NCI-H69 (cell line): ENCODE data around the gene ADGB.
"Not testable (repeated sequence)": the region's sequence is repeated elsewhere in the genome, so short reads cannot be mapped to it uniquely, and the experiment has no call there.

Experiments used
- DNase-seq: peaks from one replicate; lab custom pipeline; 2025; lab: John Stamatoyannopoulos, UW

ADGB gene

DNA sequence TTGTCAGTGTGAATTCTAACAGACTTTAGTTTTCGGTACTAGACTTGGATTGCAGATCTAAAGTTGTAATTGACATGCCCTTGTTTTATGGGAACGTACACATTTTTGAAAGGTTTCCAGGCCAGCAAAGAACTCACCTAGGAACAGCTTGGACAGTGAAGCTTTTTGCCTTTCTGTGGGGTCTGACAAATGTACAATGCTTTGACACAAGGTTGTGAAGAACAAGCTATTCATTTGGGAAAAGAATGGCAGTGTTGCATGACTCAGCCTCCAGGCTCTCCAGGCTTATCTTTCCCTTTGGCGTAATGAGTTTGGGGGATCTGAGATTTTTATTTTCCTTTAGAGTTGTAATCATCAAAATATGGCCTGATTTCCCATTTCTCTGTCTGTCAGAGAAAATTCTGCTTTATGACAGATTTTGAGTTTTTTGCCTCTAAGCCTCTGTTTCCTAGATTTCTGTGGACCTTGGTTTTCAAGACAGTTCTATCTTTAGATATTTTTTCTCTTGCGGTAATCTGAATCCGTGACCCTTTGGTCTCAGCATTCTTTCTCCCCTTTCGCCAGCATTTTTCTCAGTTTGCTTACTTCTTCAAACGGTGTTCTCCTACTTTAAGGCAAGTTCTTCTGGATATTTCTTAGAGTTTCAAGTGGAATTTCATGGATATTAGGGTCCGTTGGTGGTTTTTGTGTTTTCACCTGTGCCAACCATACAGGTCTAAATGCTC, 221.0 kb downstream of the ADGB start:
- DNase-seq: no peak

DNA sequence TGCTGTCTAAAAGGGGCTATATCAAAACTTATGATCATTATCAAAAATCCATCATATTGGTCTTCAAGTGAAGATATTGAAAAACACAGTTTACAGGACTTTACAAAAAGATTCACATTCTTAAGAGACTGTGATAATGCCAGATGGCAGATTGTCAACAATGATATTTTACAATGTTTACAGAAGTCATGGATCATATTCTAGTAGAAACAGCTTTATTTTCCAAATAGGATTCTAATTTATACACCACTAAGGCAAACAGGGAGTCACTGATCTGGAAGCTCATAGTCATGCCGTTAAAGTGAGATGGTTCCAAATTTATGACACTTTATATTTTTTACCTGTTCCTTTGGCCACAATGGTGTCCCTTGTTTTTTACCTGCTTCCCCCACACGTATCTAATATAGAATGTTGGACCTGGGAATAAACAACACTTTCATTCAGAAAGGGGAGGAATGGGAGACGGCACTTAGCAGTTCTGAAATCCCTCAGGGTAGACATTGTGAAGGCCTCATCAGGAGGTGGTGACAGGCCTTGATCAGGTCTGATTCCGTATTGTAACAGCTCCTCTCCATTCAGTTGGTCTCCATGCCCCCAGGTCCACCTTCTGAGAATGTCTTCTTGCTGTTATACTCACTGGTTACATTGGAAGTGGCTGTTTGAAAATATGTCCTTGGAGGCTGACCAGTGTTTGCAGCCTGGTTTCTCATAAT, 228.6 kb downstream of the ADGB start:
- DNase-seq: no peak

DNA sequence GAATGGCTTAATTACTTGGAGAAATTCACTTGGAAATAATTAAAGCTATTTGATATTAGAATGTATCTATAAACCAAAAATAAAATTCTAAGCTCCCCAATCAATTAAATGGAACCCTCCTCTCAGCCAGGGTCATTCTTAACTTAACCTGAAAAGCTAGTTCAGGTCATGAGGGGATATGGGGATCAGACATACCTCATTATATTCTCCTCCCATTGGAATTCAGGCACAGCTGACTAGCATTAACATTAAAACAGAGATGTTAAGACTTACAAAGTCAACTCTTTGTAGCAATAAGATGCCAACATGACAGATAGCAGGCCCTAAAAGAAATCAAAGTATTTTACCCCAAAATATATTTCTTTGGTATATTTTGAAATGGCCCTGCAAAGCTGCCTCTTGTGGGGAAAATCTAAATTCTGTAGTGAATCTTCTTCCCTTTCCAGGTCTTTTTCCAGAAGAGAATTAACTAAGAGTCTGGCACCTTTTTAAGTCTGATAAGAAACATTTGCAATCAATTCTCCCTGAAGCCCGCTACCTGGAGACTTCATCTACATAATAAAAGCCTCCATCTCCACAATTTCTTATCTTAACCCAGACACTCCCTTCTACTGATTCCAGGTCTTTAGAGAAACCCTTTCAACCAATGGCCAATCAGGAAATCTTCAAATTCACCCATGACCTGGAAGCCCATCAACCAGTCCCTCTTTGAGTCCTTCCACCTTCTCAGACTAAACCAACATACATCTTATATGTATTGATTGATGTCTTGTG, 231.2 kb downstream of the ADGB start:
- no peak for DNase-seq

DNA sequence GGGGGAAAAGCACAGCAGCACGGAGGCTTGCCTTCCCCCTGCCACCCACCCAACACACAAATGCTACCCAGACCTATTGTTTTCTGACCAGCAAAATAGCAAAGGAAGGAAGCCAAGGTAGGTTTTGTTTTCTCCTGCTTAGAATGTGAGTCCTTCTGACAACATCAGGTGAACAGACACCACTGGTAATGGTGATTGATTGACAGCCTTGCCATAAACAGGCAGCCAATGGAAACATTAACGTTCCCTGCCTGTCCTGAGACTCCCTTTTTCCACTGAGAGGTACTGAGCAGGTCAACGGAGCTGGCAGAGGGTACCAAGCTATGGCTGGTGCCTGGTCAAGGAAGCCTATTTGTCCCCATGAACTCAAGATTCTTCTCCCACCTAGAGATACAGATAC, 234.4 kb downstream of the ADGB start:
- no peak for DNase-seq

DNA sequence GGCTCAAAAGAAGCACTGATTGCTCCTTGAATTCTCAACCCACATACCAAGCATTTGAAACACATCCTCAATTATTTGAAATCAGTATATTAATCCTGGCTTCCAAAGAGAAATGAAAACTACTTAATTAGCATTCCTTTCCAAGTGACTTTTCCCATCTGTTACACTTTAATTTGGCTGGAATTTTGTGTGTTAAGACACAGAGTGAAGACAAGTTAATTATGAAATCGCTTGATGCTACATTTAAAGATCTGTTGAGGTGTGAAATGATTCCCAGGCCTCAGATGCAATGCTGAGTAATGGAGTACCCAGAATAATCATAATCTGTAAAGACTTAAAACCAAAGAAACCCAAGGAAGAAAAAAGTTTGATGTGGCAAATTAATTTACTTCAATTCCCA, 241.4 kb downstream of the ADGB start:
- no peak for DNase-seq

DNA sequence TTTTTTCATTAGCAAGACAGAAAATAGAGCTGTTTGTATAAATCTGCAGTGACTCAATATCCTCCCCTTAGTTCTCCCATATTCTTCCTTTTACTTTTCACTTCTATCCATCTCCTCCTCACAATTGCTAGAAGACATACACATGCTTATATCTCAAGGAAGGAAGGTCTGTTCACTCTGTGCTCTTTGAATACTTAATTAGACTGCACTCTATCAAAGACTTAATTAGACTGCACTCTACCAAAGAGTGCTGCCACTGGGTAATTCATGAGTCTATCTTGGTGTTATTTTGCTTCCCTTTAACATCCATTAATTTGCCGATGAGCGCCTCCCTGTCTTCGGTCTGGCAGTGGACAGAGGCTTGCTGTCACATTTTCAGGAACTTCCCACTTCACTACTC, 241.9 kb downstream of the ADGB start:
- DNase-seq: no peak

DNA sequence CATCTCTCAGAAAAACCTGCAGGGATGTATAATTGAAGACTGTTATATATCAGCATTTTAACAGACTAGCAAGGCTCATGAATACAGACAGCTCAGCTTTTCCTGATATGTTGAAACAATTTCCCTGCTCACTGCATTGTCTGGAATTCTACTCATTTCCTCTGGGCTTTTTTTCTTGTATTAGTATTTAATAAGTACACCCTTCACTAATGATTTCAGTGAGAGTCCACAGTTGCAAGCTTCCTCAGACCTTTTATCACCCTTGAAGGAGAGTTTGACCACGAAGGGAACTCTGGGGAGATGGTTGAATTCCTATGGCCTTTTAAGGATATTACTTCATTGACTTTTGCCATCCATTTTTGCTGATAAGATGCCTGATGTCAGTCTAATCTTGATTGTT, 248.7 kb downstream of the ADGB start:
- no peak for DNase-seq

DNA sequence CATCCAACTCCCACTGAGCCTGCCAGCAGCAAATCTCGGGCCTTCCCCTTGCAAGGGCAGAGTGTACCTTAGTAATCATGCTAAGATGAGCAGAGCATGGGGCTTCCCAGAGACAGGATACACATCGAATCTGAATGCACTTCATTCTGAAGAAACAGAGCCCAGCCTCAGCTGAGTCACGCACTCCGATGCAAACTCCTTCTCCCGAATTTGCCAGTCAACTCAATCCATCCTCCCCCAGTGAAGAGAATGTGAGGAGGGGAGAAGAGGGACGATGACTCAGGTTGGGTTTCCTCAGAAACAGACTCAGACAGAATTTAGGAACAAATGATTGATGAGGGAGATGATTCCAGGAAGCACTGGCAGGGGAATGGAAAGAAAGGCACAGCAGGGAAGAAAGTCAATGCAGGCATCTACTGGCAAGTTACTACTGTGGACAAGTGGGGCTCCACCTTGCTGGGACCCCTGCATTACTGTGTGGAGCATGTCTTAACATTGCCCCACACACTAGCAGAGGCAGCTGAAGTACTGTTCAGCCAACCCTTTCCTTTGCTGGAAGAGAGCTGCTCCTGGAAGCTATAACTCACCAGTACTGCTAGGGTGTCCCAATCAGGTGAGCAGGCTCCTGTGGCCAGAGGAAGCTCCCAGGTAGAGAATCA, 251.6 kb downstream of the ADGB start:
- DNase-seq: no peak

DNA sequence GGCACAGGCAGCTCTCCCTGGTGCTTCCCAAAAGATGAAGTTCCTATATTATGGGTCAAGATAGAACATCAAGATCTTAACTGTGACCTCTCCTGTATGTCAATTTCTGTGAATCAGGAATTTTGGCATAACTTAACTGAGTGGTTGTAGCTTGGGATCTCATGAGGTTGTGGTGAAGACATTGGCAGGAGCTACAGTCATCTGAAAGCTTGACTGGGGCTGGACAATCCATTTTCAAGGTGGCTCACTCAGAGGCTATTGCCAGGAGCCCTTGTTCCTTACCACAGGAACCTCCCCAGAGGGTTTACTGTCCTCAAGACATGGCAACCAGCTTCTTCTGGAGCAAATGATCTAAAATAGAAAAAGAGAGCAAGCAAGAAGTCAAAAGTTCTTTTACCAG, 252.2 kb downstream of the ADGB start:
- no peak for DNase-seq

DNA sequence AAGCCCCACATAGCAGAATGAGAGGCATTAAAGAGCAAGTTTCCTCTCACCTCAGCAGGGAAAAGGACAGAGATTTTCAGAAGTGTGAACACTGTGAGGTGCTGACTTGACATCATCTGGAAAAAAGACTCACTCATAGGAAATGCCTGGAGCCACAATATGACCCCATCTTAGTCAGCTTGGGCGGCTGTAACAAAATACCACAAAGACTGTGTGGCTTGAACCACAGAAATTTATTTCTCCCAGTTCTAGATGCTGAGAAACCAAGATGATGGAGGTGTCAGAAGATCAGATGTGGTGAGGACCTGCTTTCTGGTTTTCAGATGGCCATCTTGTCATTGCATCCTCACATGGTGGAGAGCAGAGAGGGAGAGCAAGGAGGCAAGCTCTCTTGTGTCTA, 253.1 kb downstream of the ADGB start:
- no peak for DNase-seq

DNA sequence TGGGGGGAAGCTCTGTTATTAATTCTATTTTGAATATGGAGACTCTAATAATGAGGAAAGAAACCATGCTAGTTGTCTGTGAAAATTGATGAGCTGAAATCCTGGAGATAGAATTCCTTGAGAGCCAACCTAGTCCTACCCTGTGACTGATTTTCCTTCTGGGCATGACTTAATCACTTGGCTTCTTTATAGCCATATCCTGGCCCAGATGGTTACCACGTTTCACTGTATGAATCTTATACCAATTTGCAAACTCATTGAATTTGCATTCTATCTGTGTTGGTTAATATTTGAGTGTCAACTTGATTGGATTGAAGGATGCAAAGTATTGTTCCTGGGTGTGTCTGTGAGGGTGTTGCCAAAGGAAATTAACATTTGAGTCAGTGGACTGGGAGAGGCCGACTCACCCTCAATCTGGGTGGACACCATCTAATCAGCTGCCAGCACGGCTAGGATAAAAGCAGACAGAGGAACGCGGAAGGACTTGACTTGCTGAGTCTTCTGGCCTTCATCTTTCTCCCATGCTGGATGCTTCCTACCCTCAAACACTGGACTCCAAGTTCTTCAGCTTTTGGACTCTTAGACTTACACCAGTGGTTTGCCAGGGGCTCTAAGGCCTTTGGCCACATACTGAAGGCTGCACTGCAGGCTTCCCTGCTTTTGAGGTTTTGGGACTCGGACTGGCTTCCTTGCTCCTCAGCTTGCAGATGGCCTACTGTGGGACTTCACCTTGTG, 255.9 kb downstream of the ADGB start:
- DNase-seq: not testable (repeated sequence)

DNA sequence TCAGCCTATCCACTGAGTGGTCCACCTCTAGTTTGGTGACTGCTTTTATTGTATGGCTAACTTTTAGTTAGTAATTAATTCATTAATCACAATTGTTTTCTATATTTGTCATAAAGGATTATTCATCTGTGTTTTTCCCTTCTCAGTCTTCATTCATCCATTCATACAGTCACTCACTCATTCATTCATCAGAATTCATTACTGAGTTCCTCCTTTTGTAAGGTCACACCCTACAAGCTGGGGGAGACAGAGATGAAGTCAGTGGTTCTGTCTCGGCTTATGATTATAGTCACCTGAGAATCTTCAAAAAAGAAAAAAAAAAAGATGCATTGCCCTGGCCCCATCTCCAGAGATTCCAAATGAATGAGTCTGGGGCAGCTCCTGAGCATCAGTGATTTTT, 257.1 kb downstream of the ADGB start:
- DNase-seq: no peak

DNA sequence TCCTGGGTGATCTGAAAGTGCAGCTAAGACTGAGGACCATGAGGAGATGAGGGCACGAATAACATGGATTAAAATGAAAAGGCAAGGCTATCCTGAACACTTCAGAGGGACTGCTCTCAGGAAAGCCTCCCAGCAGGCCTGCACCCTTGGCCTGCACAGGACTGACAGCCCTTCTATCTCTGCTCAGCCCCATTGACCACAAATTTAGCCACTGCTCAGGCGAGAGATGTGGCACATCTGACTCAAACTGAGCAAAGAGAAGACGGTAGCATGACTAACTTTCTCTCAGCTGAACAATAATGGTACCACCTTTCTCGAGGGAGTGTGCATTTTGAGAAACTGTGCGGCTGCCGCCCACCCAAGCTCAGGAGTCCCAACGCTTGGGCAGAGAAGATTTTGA, 257.5 kb downstream of the ADGB start:
- DNase-seq: no peak

DNA sequence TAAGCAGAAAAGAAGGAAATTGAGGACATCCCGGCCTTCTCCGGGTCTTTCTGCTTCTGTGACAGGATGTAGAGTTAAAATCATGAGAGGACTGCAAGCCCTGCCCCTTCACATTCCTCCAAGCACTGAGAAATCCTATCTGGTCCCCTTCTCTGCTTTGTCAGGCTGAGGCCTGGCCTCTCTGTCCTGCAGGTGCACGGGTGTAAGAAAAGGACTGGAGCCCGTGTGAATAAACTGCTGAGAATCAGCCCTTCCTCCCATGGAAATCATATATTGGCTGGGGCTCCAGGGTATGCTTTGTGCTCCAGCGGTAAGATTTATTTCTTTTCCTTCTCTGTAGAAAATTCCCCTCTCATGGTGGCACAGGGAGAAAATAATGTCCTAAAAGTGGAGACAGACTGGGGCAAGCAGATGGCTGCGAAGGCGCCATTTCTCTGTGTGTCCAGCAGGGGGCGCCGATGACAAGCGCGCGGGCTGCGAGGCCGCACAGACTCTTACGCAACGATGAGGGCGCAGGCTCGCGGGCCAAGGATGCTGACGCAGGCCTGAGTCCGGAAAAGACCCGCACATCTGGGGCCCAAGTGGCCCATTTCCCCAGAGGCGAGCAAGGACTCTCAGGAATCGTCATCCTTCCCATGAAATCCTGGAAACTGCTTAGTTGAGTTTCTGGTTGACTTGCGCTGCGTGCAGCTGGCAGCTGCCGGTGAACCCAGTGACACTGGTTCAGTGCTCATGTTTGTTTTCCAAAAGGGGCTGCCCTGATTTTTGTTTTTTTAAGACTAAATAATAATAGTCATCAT, 258.6 kb downstream of the ADGB start:
- DNase-seq: peak; percentile 91

DNA sequence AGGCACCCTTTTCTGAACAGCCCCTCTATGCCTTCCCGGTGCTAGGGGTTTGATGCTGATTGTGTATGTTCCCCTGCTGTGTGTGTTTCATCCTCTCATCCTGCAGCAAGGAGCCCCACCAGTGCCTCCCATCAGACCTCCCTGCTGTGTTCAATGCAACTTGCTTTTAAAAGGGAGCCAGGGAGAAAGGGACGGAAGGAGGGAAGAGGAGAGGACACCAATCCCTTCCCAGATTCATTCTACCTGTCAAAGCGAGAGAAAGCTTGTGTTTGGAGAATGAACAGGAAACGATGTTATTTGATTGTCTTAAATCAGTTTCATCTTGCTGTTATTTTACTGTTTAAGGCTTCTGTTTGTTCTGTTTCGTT, 259.2 kb downstream of the ADGB start:
- DNase-seq: peak; percentile 89

DNA sequence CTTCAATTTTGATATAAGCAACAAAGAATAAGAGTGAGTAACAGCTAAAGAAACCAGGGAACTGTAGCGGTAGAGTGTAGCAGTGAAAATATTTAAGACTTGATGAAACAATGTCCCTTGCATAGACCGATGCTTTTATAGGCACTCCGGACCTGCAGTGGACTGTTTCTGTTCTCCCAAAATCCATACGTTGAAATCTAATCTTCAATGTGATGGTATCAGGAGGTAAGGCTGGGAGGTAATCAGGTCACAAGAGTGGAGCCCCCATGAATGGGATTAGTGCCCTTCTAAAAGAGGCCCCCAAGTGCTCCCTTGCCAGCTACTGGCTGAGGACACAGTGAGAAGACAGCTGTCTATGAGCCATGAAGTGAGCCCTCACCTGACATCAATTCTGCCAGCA, 260.4 kb downstream of the ADGB start:
- no peak for DNase-seq

DNA sequence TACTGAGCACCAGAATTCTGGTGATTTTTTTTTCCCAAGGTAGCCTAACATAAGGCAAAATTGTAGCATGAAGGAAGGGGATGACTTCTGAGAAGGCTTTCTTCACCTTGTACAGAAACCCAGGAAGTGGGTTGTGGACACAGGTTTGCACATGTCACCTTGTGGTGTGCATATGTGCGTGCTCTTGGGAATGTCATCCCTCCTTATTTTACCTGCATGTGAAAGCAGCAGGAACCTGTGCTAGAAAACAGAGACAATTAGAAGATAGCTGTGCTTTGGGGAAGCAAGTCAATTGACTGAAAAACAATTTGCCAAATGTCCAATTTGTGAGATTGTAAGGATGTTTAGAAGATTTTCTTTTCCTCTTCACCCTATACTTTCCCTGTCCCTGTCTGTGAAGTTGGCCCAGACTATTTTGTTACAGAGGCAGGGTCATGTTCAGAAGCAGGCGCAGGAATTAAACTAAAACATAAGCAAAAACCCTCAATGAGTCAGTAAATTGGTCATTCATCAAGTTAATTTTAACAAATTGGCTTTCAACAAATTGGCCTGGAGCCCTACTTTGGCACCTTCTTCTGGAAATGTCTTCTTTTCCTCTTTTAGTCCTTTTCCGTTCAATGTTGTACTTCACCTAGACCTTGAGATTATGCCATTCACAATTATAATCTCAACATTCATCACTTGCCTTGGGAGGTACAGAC, 261.2 kb downstream of the ADGB start:
- DNase-seq: no peak

DNA sequence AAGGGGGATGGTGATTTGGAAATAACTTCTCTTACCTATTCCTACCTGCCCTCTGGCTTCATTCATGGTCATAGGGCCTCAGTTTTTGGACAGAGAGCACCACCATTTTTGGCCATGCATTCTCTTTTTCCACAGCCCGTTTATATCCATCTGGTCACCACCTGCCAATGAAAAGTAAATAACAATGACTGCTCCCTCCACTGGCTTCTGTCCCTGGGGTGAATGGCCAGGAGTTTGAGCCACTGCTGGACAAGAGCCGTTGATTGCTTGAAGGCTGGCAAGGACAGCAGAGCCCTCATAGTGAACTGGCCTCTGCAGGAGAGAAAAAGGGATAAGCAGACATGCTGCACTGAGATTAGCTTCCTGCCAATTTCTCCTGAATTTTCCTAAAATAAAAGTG, 261.8 kb downstream of the ADGB start:
- DNase-seq: no peak

DNA sequence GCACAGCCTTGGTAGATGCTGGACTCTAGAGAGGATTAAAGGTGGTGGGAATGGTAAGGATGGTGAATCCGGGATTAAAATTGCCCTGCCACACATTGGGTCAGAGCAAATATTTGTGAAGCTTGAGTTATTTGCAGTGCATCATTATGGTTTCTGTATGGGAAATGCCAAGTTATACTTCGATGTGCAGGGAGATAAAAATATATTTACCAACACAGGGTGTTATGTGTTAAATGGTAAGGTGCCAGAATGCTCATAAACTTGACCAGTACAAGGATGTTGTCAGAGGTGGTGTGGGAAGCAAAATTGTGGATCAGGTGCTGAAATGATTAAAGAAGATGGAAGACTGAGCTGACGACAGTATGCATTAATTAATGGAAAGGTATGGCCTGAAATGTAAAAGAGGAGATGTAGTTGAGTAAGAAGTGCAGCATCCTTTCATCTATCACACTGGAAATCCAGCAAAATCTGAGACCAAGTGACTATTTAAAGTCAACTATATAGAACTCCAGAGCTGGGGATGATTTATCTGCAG, 262.3 kb downstream of the ADGB start:
- no peak for DNase-seq

DNA sequence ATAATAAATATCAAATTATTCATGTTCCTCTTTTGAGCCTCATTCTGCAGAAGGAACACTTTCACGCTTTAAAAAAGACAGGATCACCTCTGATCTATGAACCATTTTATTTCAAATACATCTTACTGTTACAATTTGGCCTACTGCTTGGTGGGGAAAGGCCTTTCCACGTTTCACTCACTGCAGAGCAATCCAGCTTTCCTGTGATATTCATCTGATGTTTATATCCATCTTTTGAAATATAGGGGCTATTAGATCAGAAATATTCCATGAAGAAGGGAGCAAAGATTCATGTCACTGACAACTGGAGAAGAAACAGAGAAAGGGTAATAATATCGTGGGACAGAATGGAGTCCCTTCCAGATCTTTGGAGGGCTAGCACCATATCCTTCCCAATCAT, 262.9 kb downstream of the ADGB start:
- DNase-seq: no peak
